Esophagus muscularis mucosa (tissue), 3 donors: ENCODE measurements around the gene KCMF1.

Experiments used
- POLR2A ChIP-seq: fragments of 450-650 bp; IDR thresholded peaks from one replicate; pipeline ENCODE4 v1.6.1; 2017; ENCODE audit warnings: antibody characterized with exemption, moderate library complexity, mild to moderate bottlenecking, low read depth
- POLR2AphosphoS5 ChIP-seq, 2 donors: sonication (generic); formaldehyde crosslinking; IDR thresholded peaks; one replicate each; pipeline ENCODE4 v1.6.1; 2017; ENCODE audit warnings: antibody characterized with exemption in 2 of 2
- TF ChIP-seq, protein P1 (sequence below), 3 experiments: fragments of 200-600 bp in 2 of 3; fragments of 450-650 bp in 1 of 3; sonication (generic) in 2 of 3; IDR thresholded peaks; one replicate each; pipeline ENCODE4 v1.5.1; 2017 to 2019; ENCODE audit warnings: antibody characterized with exemption in 3 of 3, mild to moderate bottlenecking in 2 of 3, moderate library complexity in 1 of 3

DNA sequence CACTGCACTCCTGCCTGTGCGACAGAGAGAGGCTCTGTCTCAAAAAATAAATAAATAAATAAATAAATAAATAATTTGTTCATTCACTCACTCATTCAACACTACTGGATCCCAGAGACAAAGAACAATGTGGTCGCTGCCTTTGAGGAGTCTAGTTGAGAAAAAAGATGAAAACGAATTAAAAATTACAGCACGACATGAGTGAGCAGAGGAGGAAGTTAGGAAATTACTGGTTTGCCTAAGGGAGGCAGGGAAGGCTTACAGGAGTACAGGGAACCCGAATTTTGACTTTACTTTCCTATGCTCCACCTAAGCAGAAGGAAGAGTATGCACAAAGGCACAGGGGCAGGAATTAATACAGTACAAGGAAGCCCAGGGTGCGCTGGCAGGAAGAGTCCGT, 4.2 kb upstream of the KCMF1 start:
- no peak for TF ChIP-seq POLR2A
- TF ChIP-seq, protein P1, sequence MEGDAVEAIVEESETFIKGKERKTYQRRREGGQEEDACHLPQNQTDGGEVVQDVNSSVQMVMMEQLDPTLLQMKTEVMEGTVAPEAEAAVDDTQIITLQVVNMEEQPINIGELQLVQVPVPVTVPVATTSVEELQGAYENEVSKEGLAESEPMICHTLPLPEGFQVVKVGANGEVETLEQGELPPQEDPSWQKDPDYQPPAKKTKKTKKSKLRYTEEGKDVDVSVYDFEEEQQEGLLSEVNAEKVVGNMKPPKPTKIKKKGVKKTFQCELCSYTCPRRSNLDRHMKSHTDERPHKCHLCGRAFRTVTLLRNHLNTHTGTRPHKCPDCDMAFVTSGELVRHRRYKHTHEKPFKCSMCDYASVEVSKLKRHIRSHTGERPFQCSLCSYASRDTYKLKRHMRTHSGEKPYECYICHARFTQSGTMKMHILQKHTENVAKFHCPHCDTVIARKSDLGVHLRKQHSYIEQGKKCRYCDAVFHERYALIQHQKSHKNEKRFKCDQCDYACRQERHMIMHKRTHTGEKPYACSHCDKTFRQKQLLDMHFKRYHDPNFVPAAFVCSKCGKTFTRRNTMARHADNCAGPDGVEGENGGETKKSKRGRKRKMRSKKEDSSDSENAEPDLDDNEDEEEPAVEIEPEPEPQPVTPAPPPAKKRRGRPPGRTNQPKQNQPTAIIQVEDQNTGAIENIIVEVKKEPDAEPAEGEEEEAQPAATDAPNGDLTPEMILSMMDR (IDR thresholded peaks at IDR 0.05), result no peak
- TF ChIP-seq POLR2AphosphoS5 (IDR thresholded peaks at IDR 0.05), result no peak
